ENCODE data around the gene ANO2. TPM values are rescaled to one million over a fixed set of nuclear protein-coding genes. Genes with fewer than 3 reads are reported as not detected.
A peak's percentile ranks its signal among the peaks of the same experiment; 100 is the strongest.

The ANO2 gene
- total and polyA plus RNA-seq, 2 experiments from 2014 or later, result 2.3 to 4.6 TPM

DNA sequence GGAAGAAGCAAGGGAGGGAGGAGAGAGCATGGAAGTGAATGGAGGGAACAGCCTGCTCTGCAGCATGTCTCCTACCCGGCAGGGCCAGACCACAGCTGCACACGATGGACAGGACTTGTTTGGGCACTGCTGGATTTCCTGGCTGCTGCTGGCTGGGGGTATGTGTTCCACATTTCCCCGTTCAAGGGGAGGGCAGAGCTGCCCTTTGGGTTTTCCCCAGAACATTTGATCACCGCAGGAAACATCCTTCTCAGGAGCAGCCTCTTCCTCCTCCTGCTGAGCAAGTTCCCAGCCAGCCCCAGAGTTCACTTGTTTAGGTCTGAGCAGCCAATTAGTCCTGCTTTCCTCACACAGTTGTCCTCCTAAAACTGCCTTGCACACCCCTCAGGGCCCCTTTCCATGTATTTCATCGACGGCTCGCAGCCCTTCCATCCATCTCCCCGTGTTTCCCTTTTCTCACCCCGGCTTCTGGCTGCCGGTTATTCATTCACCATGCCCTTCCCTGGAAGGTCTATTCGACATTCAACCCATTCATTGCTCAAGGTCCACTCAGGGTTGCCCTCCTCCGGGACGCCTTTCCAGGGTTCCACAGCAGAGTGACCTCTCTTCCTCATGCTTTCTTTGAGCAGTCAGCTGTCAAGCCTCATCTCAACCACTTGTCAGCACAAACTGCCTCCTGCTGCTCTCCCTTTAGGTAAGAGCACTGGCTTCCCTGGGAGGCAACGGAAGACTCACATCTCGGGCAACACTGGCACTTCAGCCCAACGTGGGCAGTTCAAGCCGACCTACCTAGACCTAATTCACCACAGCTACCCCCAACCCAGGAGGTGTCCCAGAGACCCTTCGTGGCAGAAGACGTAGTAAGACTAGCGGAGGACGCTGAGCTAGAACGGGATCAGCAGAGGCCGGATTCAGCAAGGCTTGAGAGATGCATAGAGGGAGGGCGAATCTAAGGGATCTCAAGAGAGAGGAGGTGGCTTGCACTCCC lies 20.1 kb upstream of the ANO2 start (continued):
- TF ChIP-seq ZNF114 (CRISPR knock-in tag; IDR thresholded peaks at IDR 0.05) (no peak), JUNB (IDR thresholded peaks at IDR 0.05; ENCODE audit: unreplicated experiment) (no peak), ZNF331 (CRISPR knock-in tag; IDR thresholded peaks at IDR 0.05; ENCODE audit: low read depth) (no peak), EZH2 (IDR thresholded peaks at IDR 0.05; ENCODE audit: low read depth, unreplicated experiment) (no peak), POLR2AphosphoS5 (IDR thresholded peaks at IDR 0.05; ENCODE audit: low read depth) (no peak)
- TF ChIP-seq, protein P1, sequence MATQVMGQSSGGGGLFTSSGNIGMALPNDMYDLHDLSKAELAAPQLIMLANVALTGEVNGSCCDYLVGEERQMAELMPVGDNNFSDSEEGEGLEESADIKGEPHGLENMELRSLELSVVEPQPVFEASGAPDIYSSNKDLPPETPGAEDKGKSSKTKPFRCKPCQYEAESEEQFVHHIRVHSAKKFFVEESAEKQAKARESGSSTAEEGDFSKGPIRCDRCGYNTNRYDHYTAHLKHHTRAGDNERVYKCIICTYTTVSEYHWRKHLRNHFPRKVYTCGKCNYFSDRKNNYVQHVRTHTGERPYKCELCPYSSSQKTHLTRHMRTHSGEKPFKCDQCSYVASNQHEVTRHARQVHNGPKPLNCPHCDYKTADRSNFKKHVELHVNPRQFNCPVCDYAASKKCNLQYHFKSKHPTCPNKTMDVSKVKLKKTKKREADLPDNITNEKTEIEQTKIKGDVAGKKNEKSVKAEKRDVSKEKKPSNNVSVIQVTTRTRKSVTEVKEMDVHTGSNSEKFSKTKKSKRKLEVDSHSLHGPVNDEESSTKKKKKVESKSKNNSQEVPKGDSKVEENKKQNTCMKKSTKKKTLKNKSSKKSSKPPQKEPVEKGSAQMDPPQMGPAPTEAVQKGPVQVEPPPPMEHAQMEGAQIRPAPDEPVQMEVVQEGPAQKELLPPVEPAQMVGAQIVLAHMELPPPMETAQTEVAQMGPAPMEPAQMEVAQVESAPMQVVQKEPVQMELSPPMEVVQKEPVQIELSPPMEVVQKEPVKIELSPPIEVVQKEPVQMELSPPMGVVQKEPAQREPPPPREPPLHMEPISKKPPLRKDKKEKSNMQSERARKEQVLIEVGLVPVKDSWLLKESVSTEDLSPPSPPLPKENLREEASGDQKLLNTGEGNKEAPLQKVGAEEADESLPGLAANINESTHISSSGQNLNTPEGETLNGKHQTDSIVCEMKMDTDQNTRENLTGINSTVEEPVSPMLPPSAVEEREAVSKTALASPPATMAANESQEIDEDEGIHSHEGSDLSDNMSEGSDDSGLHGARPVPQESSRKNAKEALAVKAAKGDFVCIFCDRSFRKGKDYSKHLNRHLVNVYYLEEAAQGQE (IDR thresholded peaks at IDR 0.05; ENCODE audit: unreplicated experiment), result no peak

DNA sequence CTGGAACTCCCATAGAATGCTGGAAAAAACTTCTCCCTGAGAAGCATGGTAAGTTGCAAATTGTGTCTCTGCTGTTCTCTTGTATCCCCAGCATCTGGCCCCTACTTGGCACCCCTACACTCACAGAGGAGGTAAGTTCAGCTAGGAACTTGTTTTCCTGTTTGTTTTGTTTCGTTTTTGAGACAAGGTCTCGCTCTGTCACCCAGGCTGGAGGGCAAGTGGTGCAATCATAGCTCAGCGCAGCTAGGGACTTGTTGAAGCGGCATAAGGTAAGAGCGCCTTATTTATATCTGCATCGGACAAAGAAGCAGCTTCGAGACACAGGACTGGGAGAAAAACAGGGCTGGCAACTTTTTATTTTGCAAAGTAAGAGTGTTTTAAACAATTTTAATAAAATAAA lies 18.5 kb upstream of the ANO2 start:
- no peak overlapping the region for H3K4me2 ChIP-seq
- Mint-ChIP-seq H3K27ac (0 out of 2 replicates have a peak overlapping the region, but pooled peaks have one; percentile 14), H3K4me1 (peaks cover 36% of the 10 kb centered on the region), H3K9me3 (no peaks in the 10 kb centered on the region), H3K36me3 (ENCODE audit: low read depth) (no peaks in the 10 kb centered on the region), H3K4me3 (no peak overlapping the region), H3K27me3 (ENCODE audit: insufficient read depth, low read depth, poor library complexity) (peaks cover 10% of the 10 kb centered on the region)
- ATAC-seq, result no peak
- 0 out of 2 replicates have a peak, but pooled peaks cover 2% of the 10 kb centered on the region for H3F3A ChIP-seq (replicated peaks; ENCODE audit: low read depth)
- H2AFZ ChIP-seq, result no peak overlapping the region
- peaks cover 21% of the 10 kb centered on the region for H3K4me1 ChIP-seq (ENCODE audit: insufficient read depth)
- H3K36me3 ChIP-seq (ENCODE audit: insufficient read depth), result no peaks in the 10 kb centered on the region
- no peaks in the 10 kb centered on the region for H4K20me1 ChIP-seq (replicated peaks; ENCODE audit: insufficient read depth)
- DNase-seq (ENCODE audit: low spot score), result no peak
- H3K9me2 ChIP-seq (ENCODE audit: insufficient read depth), result no peaks in the 10 kb centered on the region
- no peaks in the 10 kb centered on the region for H3K27me3 ChIP-seq (ENCODE audit: insufficient read depth)
- no peaks in the 10 kb centered on the region for H3K79me2 ChIP-seq (replicated peaks; ENCODE audit: insufficient read depth)
- no peak overlapping the region for H3K27ac ChIP-seq (ENCODE audit: low read depth)
- H3K4me3 ChIP-seq, result no peak overlapping the region
- TF ChIP-seq EZH2phosphoT487 (IDR thresholded peaks at IDR 0.05; ENCODE audit: unreplicated experiment) (no peak), ETS1 (IDR thresholded peaks at IDR 0.05) (no peak), ZNF331 (CRISPR knock-in tag; IDR thresholded peaks at IDR 0.05; ENCODE audit: low read depth) (no peak), POLR2AphosphoS5 (IDR thresholded peaks at IDR 0.05; ENCODE audit: low read depth) (no peak), NANOG (IDR thresholded peaks at IDR 0.05; ENCODE audit: borderline replicate concordance) (no peak), CREB1 (CRISPR knock-in tag; IDR thresholded peaks at IDR 0.05; ENCODE audit: low read depth) (no peak), ZNF114 (CRISPR knock-in tag; IDR thresholded peaks at IDR 0.05) (no peak), JUNB (IDR thresholded peaks at IDR 0.05; ENCODE audit: unreplicated experiment) (no peak), EZH2 (IDR thresholded peaks at IDR 0.05; ENCODE audit: low read depth, unreplicated experiment) (no peak)
- TF ChIP-seq, protein P2, sequence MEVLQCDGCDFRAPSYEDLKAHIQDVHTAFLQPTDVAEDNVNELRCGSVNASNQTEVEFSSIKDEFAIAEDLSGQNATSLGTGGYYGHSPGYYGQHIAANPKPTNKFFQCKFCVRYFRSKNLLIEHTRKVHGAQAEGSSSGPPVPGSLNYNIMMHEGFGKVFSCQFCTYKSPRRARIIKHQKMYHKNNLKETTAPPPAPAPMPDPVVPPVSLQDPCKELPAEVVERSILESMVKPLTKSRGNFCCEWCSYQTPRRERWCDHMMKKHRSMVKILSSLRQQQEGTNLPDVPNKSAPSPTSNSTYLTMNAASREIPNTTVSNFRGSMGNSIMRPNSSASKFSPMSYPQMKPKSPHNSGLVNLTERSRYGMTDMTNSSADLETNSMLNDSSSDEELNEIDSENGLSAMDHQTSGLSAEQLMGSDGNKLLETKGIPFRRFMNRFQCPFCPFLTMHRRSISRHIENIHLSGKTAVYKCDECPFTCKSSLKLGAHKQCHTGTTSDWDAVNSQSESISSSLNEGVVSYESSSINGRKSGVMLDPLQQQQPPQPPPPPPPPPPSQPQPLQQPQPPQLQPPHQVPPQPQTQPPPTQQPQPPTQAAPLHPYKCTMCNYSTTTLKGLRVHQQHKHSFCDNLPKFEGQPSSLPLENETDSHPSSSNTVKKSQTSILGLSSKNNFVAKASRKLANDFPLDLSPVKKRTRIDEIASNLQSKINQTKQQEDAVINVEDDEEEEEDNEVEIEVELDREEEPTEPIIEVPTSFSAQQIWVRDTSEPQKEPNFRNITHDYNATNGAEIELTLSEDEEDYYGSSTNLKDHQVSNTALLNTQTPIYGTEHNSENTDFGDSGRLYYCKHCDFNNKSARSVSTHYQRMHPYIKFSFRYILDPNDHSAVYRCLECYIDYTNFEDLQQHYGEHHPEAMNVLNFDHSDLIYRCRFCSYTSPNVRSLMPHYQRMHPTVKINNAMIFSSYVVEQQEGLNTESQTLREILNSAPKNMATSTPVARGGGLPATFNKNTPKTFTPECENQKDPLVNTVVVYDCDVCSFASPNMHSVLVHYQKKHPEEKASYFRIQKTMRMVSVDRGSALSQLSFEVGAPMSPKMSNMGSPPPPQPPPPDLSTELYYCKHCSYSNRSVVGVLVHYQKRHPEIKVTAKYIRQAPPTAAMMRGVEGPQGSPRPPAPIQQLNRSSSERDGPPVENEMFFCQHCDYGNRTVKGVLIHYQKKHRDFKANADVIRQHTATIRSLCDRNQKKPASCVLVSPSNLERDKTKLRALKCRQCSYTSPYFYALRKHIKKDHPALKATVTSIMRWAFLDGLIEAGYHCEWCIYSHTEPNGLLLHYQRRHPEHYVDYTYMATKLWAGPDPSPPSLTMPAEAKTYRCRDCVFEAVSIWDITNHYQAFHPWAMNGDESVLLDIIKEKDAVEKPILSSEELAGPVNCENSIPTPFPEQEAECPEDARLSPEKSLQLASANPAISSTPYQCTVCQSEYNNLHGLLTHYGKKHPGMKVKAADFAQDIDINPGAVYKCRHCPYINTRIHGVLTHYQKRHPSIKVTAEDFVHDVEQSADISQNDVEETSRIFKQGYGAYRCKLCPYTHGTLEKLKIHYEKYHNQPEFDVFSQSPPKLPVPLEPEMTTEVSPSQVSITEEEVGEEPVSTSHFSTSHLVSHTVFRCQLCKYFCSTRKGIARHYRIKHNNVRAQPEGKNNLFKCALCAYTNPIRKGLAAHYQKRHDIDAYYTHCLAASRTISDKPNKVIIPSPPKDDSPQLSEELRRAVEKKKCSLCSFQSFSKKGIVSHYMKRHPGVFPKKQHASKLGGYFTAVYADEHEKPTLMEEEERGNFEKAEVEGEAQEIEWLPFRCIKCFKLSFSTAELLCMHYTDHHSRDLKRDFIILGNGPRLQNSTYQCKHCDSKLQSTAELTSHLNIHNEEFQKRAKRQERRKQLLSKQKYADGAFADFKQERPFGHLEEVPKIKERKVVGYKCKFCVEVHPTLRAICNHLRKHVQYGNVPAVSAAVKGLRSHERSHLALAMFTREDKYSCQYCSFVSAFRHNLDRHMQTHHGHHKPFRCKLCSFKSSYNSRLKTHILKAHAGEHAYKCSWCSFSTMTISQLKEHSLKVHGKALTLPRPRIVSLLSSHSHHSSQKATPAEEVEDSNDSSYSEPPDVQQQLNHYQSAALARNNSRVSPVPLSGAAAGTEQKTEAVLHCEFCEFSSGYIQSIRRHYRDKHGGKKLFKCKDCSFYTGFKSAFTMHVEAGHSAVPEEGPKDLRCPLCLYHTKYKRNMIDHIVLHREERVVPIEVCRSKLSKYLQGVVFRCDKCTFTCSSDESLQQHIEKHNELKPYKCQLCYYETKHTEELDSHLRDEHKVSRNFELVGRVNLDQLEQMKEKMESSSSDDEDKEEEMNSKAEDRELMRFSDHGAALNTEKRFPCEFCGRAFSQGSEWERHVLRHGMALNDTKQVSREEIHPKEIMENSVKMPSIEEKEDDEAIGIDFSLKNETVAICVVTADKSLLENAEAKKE (CRISPR knock-in tag; IDR thresholded peaks at IDR 0.05), result no peak

Data from GM23338 (cell line).